SK-N-MC (cell line): ENCODE results near the gene SPARCL1.

Experiments used
- DNase-seq: peaks from one replicate; pipeline ENCODE4 v3.0.0-alpha.2; 2011; ENCODE audit warnings: low read depth, low spot score
- H3K27ac ChIP-seq: fragments of 200-600 bp; sonication (generic); 2 replicates; pipeline ENCODE4 v1.5.1; 2016; ENCODE audit warnings: mixed run types
- H3K36me3 ChIP-seq: fragments of 200-600 bp; sonication (generic); 2 replicates; pipeline ENCODE4 v1.6.1; 2017; ENCODE audit warnings: antibody characterized with exemption, low read length, mixed read lengths; ENCODE audit not compliant: insufficient read depth
- H3K4me3 ChIP-seq: fragments of 200-600 bp; sonication (generic); 2 replicates; pipeline ENCODE4 v1.5.1; 2016
- H3K9ac ChIP-seq: fragments of 200-600 bp; sonication (generic); 2 replicates; pipeline ENCODE4 v1.8.0; 2017; ENCODE audit warnings: mixed run types, mixed read lengths; ENCODE audit not compliant: insufficient read length
- H3K9me3 ChIP-seq: fragments of 200-600 bp; sonication (generic); 2 replicates; pipeline ENCODE4 v1.6.1; 2017; ENCODE audit warnings: low read depth, mild to moderate bottlenecking, antibody characterized with exemption, low read length, moderate library complexity, mixed read lengths
- EZH2 ChIP-seq: fragments of 200-600 bp; sonication (generic); IDR thresholded peaks from one replicate; pipeline ENCODE4 v1.6.1; 2017; ENCODE audit warnings: antibody characterized with exemption
- FOXP2 ChIP-seq: optimal IDR thresholded peaks from 2 replicates; pipeline ENCODE3; 2011; ENCODE audit warnings: mild to moderate bottlenecking, moderate library complexity; ENCODE audit not compliant: insufficient read depth; ENCODE audit errors: extremely low read length, control extremely low read depth
- POLR2AphosphoS5 ChIP-seq: IDR thresholded peaks from 2 replicates; pipeline ENCODE4 v1.6.1; 2012; ENCODE audit warnings: mild to moderate bottlenecking, low read depth, low read length, borderline replicate concordance

SPARCL1 gene

GRCh38 chr4:87543835-87544461, 14.8 kb upstream of the SPARCL1 start:
- Histone ChIP-seq H3K4me3 (no peak overlapping the region), H3K9me3 (no peaks in the 10 kb centered on the region), H3K36me3 (no peaks in the 10 kb centered on the region), H3K27ac (no peak overlapping the region), H3K9ac (no peak overlapping the region)
- no peak for DNase-seq
- TF ChIP-seq FOXP2 = no peak
- TF ChIP-seq EZH2 = no peak
- TF ChIP-seq POLR2AphosphoS5 = no peak

DNA sequence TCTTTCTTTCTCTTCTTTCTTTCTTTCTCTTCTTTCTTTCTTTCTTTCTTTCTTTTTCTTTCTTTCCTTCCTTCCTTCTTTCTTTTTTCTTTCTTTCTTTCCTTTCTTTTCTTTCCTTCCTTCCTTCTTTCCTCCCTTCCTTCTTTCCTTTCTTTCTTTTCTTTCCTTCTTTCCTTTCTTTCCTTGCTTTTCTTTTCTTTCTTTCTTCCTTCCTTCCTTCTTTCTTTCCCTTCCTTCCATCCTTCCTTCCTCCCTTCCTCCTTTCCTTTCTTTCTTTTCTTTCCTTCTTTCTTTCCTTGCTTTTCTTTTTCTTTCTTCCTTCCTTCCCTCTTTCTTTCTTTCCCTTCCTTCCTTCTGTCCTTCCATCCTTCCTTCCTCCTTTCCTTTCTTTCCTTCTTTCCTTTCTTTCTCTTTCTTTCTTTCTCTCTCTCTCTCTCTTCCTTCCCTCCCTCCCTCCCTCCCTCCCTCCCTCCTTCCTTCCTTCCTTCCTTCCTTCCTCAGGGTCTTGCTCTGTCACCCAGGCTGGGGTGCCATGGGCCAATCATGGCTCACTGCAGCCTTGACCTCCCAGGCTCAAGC, 13.6 kb upstream of the SPARCL1 start:
- DNase-seq = no peak

DNA sequence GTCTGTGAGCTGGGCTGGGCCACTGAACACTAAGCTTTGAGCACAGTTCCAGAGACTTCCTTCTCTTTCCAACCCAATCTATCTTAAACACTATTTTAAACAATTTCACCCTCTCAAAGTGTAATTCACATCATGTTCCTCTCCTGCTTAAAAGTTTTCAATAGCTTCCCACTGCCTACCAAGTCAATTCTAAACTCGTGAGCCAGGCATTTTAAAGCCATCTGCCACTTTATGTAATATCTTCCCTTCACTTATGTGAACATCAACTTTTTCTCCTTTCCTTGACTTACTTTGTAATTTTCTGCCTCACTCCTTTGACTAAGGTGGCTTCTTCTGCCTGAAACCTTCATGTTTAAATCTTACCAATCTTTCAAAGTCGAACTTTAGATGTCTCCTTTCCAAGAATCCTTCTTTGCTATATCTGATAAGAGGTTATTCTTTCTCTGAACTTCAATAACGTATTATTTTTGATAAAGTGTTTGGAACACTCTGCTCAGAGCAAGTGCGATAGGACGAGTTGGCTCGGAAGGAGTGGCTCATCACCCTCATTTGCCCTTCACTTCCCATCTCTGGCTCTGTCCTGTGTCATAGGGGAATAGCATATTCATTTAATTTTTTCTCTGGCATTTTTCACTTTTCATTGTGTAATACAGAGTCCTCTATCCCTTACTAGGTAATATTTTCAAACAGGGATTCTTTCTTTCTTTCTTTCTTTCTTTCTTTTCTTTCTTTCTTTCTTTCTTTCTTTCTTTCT, 13.0 kb upstream of the SPARCL1 start:
- no peak for DNase-seq
- Histone ChIP-seq H3K27ac (no peak overlapping the region), H3K9ac (no peak overlapping the region), H3K9me3 (no peaks in the 10 kb centered on the region), H3K4me3 (no peak overlapping the region), H3K36me3 (no peaks in the 10 kb centered on the region)
- TF ChIP-seq FOXP2 = no peak
- no peak for TF ChIP-seq POLR2AphosphoS5
- TF ChIP-seq EZH2 = no peak

More for the DNA sequence above, 13.6 kb upstream of the SPARCL1 start:
- Histone ChIP-seq H3K36me3 (no peaks in the 10 kb centered on the region), H3K9ac (no peak overlapping the region), H3K9me3 (no peaks in the 10 kb centered on the region), H3K27ac (no peak overlapping the region), H3K4me3 (no peak overlapping the region)
- TF ChIP-seq POLR2AphosphoS5 (no peak), EZH2 (no peak), FOXP2 (no peak)

- TF ChIP-seq POLR2AphosphoS5 (no peak), FOXP2 (no peak), EZH2 (no peak)
- Histone ChIP-seq H3K9me3 (no peaks in the 10 kb centered on the region), H3K9ac (no peak overlapping the region), H3K27ac (no peak overlapping the region), H3K4me3 (no peak overlapping the region), H3K36me3 (no peaks in the 10 kb centered on the region)
- DNase-seq = no peak
These were observed 12.3 kb upstream of the SPARCL1 start for GRCh38 chr4:87541521-87541920.

- no peak overlapping the region for H3K27ac ChIP-seq
- DNase-seq = no peak
- no peaks in the 10 kb centered on the region for H3K9me3 ChIP-seq
- H3K36me3 ChIP-seq = no peaks in the 10 kb centered on the region
- no peak overlapping the region for H3K4me3 ChIP-seq
- no peak overlapping the region for H3K9ac ChIP-seq
- TF ChIP-seq POLR2AphosphoS5 = no peak
- TF ChIP-seq EZH2 = no peak
- no peak for TF ChIP-seq FOXP2
These were observed 11.2 kb upstream of the SPARCL1 start for GRCh38 chr4:87540146-87541058.

DNA sequence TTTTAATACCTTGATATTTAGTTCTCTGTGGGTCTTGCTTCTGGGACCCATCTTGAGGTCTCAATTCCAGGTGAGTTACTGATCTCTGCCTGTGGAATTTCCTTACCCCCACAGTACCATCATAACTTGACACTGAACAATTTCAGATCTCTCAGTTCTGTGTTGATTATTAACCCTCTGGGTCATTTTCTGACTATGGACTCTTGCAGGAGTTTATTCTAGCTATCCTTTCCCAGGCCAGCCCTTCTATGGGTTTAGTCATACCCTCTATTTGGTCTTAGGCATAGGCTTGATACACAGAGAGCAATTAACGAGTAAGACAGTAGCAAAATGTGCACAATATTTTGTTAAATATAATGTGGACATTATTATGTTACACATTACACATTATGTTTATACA, 3.7 kb upstream of the SPARCL1 start:
- H3K4me3 ChIP-seq = no peak overlapping the region
- TF ChIP-seq POLR2AphosphoS5 (no peak), EZH2 (no peak), FOXP2 (no peak)
- no peak overlapping the region for H3K9ac ChIP-seq

DNA sequence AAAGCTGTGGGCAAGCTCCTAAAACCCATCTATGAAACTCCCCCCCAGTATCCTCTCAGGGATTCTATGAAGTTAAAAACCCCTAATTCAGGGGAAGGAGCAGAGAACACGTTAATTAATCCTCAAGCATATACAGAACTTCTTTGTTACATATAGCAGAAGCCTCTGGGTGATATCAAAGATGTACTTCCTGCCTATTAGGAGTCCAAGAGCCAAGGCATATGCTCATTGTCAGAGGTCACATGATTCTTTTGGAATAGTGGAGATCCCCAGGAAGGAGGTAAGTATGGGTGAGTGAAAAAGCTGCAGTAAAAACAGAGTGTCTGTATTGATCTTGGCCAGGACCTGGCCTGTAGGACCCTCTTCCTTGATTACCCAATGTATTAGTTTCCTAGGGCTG, 2.9 kb upstream of the SPARCL1 start:
- DNase-seq = no peak
- no peaks in the 10 kb centered on the region for H3K36me3 ChIP-seq
- H3K9ac ChIP-seq = no peak overlapping the region
- TF ChIP-seq POLR2AphosphoS5 (no peak), EZH2 (no peak), FOXP2 (no peak)
- no peak overlapping the region for H3K27ac ChIP-seq
- no peaks in the 10 kb centered on the region for H3K9me3 ChIP-seq
- H3K4me3 ChIP-seq = no peak overlapping the region

More for the DNA sequence above, 3.7 kb upstream of the SPARCL1 start:
- no peak overlapping the region for H3K27ac ChIP-seq
- DNase-seq = no peak
- H3K36me3 ChIP-seq = no peaks in the 10 kb centered on the region
- H3K9me3 ChIP-seq = no peaks in the 10 kb centered on the region

DNA sequence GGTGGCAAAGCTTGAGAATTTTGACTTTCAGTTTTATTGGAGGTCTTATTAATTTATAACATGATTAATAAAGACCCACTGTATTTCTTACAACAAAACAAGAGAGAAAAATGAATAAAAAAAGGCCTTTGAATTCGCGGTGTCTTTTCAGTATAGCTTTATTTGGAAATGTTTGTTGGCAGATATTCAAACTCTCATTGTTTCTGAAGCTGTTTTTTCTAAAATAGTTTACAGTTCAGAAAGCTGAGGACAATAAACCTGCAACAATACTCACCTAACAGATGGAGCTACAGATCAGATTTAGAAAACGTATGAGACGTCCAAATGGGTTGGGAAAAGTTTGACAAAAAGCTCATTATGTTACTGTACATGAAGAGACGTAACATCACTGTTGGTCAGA, 2.4 kb upstream of the SPARCL1 start:
- no peak for DNase-seq
- TF ChIP-seq POLR2AphosphoS5 (no peak), EZH2 (no peak), FOXP2 (no peak)
- Histone ChIP-seq H3K9me3 (no peaks in the 10 kb centered on the region), H3K36me3 (no peaks in the 10 kb centered on the region), H3K9ac (no peak overlapping the region), H3K4me3 (no peak overlapping the region), H3K27ac (no peak overlapping the region)
